ENCODE results near the gene CADM4. TPM values are rescaled to one million over a fixed set of nuclear protein-coding genes. Genes with fewer than 3 reads are reported as not detected.

CADM4 gene
- total RNA-seq, 1 experiment from 2014 or later = 28.7 TPM

DNA sequence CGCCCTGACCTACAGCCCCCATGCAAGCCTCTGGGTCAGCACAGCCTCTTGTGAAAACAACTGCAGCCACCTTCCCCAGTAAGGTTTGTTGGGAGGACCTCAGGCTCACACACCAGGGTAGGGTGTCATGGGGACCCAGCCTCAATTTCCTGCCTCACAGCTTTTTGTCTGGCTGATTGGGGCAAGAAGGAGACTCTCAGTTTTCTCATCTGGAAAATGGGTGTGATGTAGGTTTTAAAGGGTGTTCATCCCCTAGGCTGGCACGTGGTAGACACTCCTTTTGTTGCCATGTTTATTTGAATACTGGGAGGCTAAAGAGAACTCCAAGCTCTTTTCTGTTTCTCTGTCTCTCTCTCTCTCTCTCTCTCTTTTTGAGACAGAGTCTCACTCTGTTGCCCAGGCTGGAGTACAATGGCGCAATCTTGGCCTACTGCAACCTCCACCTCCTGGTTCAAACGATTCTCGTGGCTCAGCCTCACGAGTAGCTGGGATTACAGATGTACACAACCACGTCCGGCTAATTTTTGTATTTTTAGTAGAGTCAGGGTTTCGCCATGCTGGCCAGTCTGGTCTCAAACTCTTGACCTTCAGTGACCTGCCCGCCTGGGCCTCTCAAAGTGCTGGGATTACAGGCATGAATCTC is 48.5 kb upstream of the CADM4 start:
- ATAC-seq = no peak
- DNase-seq (ENCODE audit: low read depth, low spot score) = no peak
- Histone ChIP-seq H3K27ac (ENCODE audit: low read depth, low read length) (no peak overlapping the region), H3K27me3 (ENCODE audit: insufficient read depth, low read length) (no peaks in the 10 kb centered on the region), H3K4me3 (replicated peaks in 1 of 2; ENCODE audit: low read depth in 1 of 2, low read length in 2 of 2) (no peak overlapping the region), H2AFZ (ENCODE audit: low read depth, low read length, poor library complexity, severe bottlenecking) (no peak overlapping the region), H4K20me1 (ENCODE audit: insufficient read depth) (no peaks in the 10 kb centered on the region), H3K79me2 (ENCODE audit: insufficient read depth, low read length) (no peaks in the 10 kb centered on the region), H3K9me2 (ENCODE audit: insufficient read depth) (no peaks in the 10 kb centered on the region), H3K9me3 (ENCODE audit: control insufficient read depth in 1 of 2, insufficient read depth in 1 of 2, low read depth in 1 of 2, low read length in 2 of 2) (peaks cover 13 to 14% of the 10 kb centered on the region in 2 experiments; a peak in 2 of 4 replicates), H3K4me2 (ENCODE audit: low read length) (peak overlapping the region; percentile 50), H3K36me3 (ENCODE audit: control insufficient read depth in 1 of 2, insufficient read depth in 2 of 2, low read length in 2 of 2) (no peaks in the 10 kb centered on the region), H3K9ac (ENCODE audit: low read length) (no peak overlapping the region), H3K4me1 (ENCODE audit: control insufficient read depth in 1 of 2, insufficient read depth in 2 of 2, low read length in 2 of 2) (peaks cover 16 to 19% of the 10 kb centered on the region in 2 experiments)
- CTCF ChIA-PET = interaction anchor here (0.9 kb wide), 1 partner anchor 21 kb away, joined by 3 read pairs; no protein-coding TSS in a partner anchor
- no TSS peak for BruUV-seq (replicated peaks)
- RAD21 ChIA-PET (ENCODE audit: low non-redundant PET in 1 of 2, low total read pairs in 2 of 2, uncharacterized antibody in 2 of 2, unreplicated experiment in 2 of 2) = interaction anchor here in 1 of 2 experiments (0.9 kb wide), 1 partner anchor 1084 kb away, joined by 4 read pairs; no protein-coding TSS in a partner anchor
- POLR2A ChIA-PET = interaction anchor here (1.1 to 1.4 kb wide), 3 partner anchors 11 to 20 kb away, joined by 3 to 10 read pairs (median 4); no protein-coding TSS in a partner anchor
- no peak for TF ChIP-seq ZNF274 (IDR thresholded peaks at IDR 0.05; ENCODE audit: low read depth, low read length)
- intact Hi-C loops (cut with micrococcal nuclease) = no loop called here

DNA sequence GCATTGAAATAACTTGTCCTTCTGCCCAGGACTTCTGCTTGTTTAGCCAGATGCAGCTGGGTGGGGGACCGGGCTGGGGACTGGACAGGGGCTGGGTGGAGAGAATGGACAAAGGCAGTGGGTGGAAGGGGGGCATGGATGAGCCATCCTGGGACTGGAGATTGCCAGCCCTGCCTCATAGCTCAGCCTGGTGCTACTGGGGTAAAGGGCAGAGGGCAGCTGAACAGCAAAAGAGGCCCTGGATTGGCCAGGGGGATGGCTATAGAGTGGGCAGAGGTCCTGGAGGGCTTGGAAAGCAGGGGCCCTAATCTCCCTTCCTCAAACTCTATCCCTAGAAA is 48.0 kb upstream of the CADM4 start:
- Histone ChIP-seq H3K27ac (ENCODE audit: low read depth, low read length) (no peak overlapping the region), H2AFZ (ENCODE audit: low read depth, low read length, poor library complexity, severe bottlenecking) (no peak overlapping the region), H3K4me3 (replicated peaks in 1 of 2; ENCODE audit: low read depth in 1 of 2, low read length in 2 of 2) (no peak overlapping the region), H3K4me1 (ENCODE audit: control insufficient read depth in 1 of 2, insufficient read depth in 2 of 2, low read length in 2 of 2) (peaks cover 16 to 19% of the 10 kb centered on the region in 2 experiments), H3K79me2 (ENCODE audit: insufficient read depth, low read length) (no peaks in the 10 kb centered on the region), H3K9me2 (ENCODE audit: insufficient read depth) (no peaks in the 10 kb centered on the region), H3K27me3 (ENCODE audit: insufficient read depth, low read length) (no peaks in the 10 kb centered on the region), H4K20me1 (ENCODE audit: insufficient read depth) (no peaks in the 10 kb centered on the region), H3K9me3 (ENCODE audit: control insufficient read depth in 1 of 2, insufficient read depth in 1 of 2, low read depth in 1 of 2, low read length in 2 of 2) (peaks cover 12 to 14% of the 10 kb centered on the region in 2 experiments; a peak in 2 of 4 replicates), H3K9ac (ENCODE audit: low read length) (no peak overlapping the region), H3K36me3 (ENCODE audit: control insufficient read depth in 1 of 2, insufficient read depth in 2 of 2, low read length in 2 of 2) (no peaks in the 10 kb centered on the region), H3K4me2 (ENCODE audit: low read length) (peak overlapping the region; percentile 50)
- peak; percentile 9 for ATAC-seq
- intact Hi-C loops (cut with micrococcal nuclease) = no loop called here
- ChIA-PET POLR2A (interaction anchor here (1.0 to 1.6 kb wide), 5 partner anchors 11 to 19 kb away, joined by 3 to 10 read pairs (median 4); partner anchors contain the start of gene PLAUR), CTCF (interaction anchor here (0.9 kb wide), 1 partner anchor 21 kb away, joined by 3 read pairs; no protein-coding TSS in a partner anchor), RAD21 (ENCODE audit: low non-redundant PET in 1 of 2, low total read pairs in 2 of 2, uncharacterized antibody in 2 of 2, unreplicated experiment in 2 of 2) (interaction anchor here in 1 of 2 experiments (0.9 kb wide), 1 partner anchor 1084 kb away, joined by 4 read pairs; no protein-coding TSS in a partner anchor)
- BruUV-seq (replicated peaks) = no TSS peak
- TF ChIP-seq RAD21 (IDR thresholded peaks at IDR 0.05; ENCODE audit: low read depth) = no peak
- TF ChIP-seq JUND (IDR thresholded peaks at IDR 0.05) = no peak
- no peak for TF ChIP-seq EZH2 (IDR thresholded peaks at IDR 0.05)
- TF ChIP-seq, protein P1, sequence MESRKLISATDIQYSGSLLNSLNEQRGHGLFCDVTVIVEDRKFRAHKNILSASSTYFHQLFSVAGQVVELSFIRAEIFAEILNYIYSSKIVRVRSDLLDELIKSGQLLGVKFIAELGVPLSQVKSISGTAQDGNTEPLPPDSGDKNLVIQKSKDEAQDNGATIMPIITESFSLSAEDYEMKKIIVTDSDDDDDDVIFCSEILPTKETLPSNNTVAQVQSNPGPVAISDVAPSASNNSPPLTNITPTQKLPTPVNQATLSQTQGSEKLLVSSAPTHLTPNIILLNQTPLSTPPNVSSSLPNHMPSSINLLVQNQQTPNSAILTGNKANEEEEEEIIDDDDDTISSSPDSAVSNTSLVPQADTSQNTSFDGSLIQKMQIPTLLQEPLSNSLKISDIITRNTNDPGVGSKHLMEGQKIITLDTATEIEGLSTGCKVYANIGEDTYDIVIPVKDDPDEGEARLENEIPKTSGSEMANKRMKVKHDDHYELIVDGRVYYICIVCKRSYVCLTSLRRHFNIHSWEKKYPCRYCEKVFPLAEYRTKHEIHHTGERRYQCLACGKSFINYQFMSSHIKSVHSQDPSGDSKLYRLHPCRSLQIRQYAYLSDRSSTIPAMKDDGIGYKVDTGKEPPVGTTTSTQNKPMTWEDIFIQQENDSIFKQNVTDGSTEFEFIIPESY (IDR thresholded peaks at IDR 0.05; ENCODE audit: extremely low read depth, insufficient replicate concordance, low read length) = no peak
- TF ChIP-seq, protein P2, sequence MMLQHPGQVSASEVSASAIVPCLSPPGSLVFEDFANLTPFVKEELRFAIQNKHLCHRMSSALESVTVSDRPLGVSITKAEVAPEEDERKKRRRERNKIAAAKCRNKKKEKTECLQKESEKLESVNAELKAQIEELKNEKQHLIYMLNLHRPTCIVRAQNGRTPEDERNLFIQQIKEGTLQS (IDR thresholded peaks at IDR 0.05) = no peak
- TF ChIP-seq, protein P3, sequence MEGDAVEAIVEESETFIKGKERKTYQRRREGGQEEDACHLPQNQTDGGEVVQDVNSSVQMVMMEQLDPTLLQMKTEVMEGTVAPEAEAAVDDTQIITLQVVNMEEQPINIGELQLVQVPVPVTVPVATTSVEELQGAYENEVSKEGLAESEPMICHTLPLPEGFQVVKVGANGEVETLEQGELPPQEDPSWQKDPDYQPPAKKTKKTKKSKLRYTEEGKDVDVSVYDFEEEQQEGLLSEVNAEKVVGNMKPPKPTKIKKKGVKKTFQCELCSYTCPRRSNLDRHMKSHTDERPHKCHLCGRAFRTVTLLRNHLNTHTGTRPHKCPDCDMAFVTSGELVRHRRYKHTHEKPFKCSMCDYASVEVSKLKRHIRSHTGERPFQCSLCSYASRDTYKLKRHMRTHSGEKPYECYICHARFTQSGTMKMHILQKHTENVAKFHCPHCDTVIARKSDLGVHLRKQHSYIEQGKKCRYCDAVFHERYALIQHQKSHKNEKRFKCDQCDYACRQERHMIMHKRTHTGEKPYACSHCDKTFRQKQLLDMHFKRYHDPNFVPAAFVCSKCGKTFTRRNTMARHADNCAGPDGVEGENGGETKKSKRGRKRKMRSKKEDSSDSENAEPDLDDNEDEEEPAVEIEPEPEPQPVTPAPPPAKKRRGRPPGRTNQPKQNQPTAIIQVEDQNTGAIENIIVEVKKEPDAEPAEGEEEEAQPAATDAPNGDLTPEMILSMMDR (IDR thresholded peaks at IDR 0.05 in 2 of 3, conservative IDR thresholded peaks at IDR 0.05 in 1 of 3; ENCODE audit: borderline replicate concordance in 1 of 3, insufficient read depth in 1 of 3, low read depth in 2 of 3, low read length in 2 of 3) = no peak
- TF ChIP-seq, protein P4, sequence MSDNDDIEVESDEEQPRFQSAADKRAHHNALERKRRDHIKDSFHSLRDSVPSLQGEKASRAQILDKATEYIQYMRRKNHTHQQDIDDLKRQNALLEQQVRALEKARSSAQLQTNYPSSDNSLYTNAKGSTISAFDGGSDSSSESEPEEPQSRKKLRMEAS (IDR thresholded peaks at IDR 0.05) = no peak
- TF ChIP-seq YY1 (IDR thresholded peaks at IDR 0.05; ENCODE audit: extremely low read depth, insufficient replicate concordance, low read depth, low read length) = no peak
- TF ChIP-seq FOSL1 (IDR thresholded peaks at IDR 0.05; ENCODE audit: low read depth) = no peak
- DNase-seq (ENCODE audit: low read depth, low spot score) = no peak
